Measurements from ENCODE around the gene WDR55.
"Not testable (repeated sequence)": the region's sequence is repeated elsewhere in the genome, so short reads cannot be mapped to it uniquely, and the experiment has no call there.

Gene WDR55

DNA sequence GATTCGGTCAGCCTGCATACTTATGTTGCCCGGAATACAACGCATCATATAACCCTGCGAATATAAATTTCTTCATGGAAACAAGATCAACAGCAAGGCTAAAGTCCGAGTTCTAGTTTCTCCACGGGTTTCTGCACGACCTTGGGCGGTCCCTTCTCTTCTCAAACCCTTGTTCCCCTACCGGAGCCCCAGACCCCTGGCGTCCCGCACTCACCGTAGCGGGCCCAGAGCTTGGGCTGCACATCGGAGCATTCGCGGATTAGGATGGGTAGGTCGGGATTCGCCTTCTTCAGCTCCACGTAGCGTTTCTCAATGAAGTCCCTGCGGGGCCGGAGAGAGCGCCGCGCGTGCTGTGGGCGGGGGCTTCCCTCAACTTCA is 17.7 kb upstream of the WDR55 start:
- DNase-seq (ENCODE audit: low read depth, low spot score): no peak

DNA sequence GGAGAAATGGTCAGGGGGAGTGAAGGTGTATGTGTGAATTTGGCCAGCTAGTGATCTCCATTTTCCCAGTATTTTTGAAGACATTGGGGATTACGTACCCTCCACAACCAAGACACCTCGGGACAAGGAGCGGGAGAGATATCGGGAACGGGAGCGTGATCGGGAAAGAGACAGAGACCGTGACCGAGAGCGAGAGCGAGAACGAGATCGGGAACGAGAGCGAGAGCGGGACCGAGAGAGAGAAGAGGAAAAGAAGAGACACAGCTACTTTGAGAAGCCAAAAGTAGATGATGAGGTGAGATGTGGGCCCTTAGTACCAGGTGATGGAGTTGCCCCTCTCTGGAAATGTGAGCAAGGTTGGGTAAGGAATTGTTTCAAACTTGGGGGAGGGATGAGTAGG is 5.8 kb upstream of the WDR55 start:
- no peak for DNase-seq (ENCODE audit: low read depth, low spot score)

DNA sequence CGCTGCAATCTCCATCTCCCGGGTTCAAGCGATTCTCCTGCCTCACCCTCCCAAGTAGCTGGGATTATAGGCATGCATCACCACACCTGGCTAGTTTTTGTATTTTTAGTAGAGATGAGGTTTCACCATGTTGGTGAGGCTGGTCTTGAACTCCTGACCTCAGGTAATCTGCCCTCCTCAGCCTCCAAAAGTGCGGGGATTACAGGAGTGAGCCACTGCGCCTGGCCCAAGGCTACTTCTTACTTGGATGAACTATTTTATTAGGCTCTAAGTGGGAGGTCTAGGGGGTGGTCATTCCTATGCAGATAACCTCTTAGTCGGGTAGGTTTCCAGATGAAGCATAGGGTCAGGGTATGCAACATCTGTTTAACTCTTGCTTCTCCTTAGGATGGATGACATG is 4.3 kb upstream of the WDR55 start:
- DNase-seq (ENCODE audit: low read depth, low spot score): not testable (repeated sequence)

DNA sequence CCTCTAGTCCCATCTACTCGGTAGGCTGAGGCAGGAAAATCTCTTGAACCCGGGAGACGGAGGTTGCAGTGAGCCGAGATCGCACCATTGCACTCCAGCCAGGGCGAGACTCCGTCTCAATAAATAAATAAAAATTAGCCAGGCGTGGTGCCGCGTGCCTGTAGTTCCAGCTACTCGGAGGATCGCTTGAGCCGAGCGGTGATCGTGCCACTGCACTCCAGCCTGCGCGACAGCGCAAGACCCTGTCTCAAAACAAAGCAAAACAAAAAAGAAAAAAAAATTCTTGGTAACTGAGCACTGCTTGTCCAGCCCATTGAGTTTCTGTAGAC is 710 bp upstream of the WDR55 start:
- no peak for DNase-seq (ENCODE audit: low read depth, low spot score)

DNA sequence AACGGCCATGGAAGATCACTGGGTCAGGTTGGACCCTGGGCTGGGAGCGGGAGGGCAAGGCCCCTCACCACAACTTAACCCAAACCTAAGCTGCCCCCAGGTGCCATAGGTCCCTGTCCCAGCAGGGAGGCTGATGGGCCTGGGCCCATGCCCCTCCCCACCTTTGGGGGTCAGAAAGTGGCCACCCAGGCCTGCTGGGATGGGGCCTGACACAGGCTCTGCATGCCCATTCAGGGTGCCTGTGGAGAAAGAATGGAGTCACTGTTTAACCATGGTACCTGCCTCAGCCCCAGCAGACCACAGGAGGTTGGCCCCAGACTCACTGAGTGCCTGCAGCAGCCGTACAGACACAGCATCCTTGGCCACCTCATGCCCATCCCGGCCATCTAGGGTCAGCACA is 6.3 kb downstream of the WDR55 start:
- DNase-seq (ENCODE audit: low read depth, low spot score): not testable (repeated sequence)

DNA sequence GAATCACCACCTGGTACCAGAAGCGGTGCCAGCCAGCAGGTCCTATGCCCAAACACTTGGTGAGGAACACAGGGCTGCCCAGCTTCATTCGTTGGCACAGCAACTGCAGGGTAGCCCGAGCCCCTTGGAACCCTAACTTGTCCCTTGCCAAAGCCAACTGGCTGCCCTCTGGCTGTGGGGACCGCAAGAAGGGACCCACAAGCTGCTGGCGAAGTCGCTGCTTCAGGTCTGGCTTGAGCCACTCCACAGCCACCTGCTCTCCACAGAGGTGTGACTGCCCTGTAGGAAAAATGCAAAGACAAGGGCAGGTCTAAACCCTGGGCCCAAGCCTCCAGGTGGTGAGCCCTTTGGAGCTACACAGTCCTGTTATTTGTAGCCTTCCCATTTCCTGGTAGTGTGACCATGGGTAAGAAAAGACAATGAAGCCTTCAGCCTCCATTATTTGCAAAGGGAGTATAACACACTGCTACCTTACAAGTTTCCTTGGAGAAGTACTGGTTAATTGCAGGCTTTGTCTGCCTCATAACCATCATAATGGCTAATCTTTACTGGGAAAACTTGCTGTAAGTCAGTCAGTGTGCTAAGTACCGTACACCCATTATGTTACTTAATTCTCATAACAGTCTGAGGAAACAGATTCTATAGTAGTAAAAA is 6.9 kb downstream of the WDR55 start:
- DNase-seq (ENCODE audit: low read depth, low spot score): no peak

- peak; percentile 63 for DNase-seq (ENCODE audit: low read depth, low spot score)
These were observed 7.9 kb downstream of the WDR55 start for GRCh38 chr5:140672455-140673186.

DNA sequence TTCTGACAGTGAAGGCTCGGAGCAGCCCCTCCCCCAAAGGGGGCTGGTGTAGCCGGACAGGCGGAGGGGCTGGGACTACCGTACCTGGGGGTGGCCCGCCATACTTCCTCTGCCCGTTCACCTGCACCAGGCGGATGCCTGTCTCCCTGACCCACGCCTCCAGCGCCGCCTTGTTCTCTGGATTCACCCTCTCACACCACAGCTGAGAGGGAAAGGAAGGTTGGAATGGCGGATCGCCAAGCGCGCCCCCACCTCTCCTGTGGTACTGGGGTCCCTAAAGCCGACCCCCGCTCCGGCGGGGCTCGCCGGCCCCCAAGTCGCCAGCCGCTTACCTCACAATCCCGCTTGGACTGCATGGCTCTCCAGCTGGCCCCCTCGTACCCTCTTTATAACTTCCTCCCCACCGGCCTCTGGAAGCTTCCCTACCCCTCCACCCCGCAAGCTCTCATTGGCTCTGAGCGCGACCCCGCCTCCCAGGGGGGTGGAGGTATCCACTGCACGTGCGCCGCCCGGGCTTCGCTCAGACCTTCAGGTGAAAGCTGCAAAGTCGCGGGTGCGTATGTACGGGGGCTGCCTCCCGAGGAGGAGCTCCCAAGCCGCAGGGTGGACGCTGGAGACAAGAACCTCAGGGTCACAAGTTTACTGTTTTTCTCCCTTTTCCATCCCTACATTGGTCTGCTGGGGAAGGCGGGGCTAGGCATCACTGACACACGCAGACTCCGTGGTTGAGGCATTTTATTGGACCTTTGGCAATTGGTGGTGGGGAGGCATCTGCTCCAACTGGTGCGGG is 8.7 kb downstream of the WDR55 start, which contains the start of gene DND1:
TSS of gene DND1 (minus strand) at position 390 of the 790 bp plus-strand sequence. CDS start at position 356, 34 bp downstream.
- no peak for DNase-seq (ENCODE audit: low read depth, low spot score)

DNA sequence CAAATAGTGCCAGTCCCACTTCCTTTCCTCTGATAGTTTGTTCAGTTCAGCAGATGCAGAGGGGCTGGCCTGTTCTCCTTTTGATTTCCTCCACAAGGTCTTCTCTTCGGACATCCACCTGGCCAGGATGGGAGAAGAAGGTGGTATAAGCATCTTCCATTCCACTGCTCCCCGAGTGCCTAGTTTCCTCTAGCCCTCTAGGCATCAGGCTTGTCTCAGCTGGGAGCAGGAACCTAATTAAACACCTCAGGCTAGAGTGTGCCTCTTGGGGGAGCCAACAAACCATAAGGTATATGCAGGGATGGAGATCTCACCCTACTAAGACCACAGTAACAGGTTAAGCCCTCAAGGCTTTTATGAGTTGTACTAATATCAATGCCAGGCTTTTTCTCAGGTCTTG is 9.5 kb downstream of the WDR55 start:
- no peak for DNase-seq (ENCODE audit: low read depth, low spot score)

DNA sequence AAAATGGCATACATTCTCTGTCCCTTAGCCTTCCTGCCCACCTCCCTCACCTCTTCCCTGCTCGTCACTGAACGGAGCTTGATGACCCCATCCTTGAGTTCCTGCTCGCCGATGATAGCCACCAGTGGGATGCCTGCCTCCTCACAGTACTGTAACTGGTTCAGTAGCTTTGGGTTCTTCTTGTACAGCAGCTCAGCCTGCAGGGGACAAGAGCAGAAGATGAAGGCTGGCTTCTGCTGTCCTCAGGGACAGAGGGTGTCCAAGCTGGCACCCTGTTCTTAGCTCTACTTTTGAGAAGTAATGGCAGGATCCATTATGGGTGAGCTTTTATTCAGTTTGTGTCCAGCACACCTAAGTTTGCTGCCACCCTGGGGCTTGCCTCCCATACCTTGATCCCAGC is 9.9 kb downstream of the WDR55 start:
- DNase-seq (ENCODE audit: low read depth, low spot score): no peak

DNA sequence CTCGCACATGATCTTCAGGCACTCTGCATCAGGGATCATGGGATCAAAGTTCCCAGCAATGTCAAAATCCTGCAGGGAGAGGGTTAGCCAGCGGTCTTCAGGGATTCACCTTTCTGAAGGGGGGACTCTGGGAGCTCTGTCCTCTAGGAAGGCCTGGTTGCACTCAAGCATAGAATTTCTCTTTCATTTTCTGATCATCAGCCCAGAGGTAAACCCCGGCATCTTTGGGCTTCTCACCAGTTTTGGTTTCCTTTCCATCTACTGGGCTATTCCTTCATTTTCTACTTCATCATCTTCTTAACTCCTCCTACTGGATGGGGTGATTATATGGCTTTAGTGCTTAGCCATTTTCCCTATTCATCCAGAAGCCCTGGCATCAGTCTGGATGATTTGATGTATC is 13.2 kb downstream of the WDR55 start:
- no peak for DNase-seq (ENCODE audit: low read depth, low spot score)

DNA sequence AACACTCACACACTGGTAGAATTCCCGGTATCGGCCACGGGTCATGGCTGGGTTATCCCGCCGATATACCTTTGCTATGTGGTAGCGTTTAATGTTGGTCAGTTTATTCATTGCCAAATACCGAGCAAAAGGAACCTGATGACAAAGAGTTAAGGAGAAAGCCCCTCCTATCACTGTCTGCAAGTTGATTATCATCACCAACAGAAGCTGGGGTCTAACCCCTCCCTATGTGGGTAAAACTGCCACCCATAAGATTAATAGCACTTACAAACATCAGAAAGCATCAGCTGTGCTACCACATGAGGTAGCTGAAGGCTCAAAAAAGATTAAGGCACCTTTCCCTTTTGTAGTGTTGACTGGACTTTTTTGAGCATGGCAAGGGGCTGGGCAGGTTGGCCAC is 14.3 kb downstream of the WDR55 start:
- DNase-seq (ENCODE audit: low read depth, low spot score): no peak

DNA sequence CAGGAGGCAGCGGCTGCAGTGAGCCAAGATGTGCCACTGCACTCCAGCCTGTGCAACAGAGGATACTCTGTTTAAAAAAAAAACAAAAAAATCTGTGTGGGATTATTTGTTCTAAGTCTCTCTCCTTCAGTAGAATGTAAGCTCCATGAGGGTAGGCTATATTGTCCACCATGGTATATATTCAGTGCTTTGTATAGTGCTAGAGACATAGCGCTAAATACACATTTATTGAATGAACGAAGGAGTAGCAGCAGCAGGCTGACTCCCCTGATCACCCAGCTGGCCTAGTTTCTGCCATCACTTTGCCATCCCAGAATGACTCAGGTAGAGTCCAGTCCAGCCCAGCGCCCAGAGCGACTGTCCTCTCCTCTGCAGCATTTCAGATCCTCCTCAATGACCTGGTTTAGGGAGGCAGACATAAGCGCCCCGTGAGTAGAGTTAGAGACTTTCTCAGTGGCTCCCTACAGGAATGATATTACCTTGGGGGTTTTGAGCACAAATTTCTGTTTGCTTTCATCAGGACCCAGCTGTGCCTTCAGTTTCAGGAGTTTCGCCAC is 25.8 kb downstream of the WDR55 start:
- no peak for DNase-seq (ENCODE audit: low read depth, low spot score)

DNA sequence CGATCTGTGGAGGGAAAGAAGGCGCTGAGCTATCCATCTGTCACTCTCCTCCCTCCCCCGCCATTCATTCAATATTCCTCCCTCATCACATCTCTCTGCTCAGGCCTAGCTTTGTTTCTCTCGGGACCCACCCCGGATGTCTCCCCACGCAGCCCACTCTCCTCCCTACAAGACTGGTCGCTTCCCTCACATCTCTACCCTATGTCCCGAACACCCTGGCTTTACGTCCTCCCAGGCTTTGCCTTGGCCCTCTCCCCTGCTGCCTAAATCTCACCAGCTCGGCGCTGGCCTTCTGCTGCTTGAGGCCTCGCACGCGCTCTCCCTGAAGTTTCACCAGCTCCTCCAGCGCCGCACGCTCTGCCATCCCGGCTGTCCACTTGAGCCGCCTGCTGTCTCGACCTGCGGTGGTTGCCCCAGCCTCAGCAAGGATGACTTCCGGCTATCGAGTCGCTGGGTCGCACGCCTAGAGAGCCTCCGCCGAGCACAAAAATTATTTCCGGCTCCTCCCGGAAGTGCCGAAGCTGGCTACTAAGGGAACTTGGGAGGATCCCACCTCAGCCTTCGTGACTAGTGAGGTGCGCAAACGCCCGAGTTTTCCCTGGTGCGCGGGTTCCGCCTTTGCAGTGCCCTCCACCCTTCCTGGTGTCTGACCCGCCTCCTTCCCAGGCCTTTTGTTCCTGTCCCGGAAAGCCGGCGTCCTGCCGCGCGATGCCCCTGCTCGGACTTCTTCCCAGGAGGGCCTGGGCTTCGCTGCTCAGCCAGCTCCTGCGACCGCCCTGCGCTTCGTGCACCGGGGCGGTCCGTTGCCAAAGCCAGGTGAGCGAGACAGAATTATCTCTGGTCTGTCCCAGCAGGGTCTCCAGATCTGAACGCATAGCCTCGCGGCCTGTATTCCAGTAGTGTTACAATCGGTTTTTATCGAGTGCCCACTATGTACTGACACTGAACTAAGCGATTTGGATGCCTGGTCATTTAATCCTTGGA is 26.5 kb downstream of the WDR55 start, which contains the start of the genes HARS1 and HARS2:
TSS of gene HARS1 (minus strand) at position 430 of the 984 bp plus-strand sequence. CDS start at position 364, 66 bp downstream.
TSS of gene HARS2 (plus strand) at position 515 of the 984 bp plus-strand sequence. CDS start at position 709, 194 bp downstream.
- DNase-seq (ENCODE audit: low read depth, low spot score): peak; percentile 97

- DNase-seq (ENCODE audit: low read depth, low spot score): no peak
These were observed 29.6 kb downstream of the WDR55 start for GRCh38 chr5:140694276-140694675.

- DNase-seq (ENCODE audit: low read depth, low spot score): no peak
These were observed 32.3 kb downstream of the WDR55 start for GRCh38 chr5:140696891-140697492.

DNA sequence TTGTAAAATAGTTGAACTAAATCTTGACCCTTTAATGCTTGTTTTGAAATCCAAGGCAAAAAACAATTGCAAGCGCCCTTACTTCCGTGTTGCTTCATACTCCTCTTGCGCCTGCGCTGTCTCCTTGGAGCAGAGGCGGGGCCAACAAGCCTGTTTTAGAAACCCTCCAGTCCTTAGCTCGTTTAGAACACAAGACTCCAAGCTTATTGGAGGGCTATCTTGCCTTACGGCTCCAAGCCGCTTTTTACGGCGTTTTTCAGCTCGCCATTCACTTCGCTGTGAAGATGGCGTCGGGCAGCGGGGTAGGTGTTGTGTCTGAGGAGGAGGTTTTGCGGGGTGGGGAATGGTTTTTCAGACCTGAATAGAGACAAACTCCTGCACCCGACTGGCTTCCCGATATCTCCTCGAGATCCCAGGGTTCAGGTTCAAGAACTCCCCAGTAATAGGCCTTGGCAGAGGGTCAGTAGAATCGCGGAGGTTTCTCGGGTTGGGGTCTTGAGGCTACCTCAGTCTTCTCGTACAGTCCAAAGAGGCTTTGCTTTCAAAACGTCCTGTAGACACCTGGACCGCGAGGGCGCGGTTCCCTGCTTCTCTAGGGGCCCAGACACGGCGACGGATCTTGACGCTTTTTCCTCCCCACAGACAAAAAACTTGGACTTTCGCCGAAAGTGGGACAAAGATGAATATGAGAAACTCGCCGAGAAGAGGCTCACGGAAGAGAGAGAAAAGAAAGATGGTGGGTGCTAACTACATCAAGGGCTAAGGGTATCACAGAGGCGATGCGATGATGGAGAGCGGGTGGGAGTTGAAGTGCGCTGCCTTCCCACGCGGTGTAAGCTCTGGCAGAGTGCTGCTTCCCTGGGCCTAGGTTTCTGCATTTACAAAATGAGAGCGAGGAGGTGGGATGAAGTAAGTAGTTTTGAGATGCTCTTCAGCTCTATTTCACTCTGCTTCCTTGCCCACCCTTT is 35.8 kb downstream of the WDR55 start, which contains the start of gene ZMAT2:
TSS of gene ZMAT2 (plus strand) at position 271 of the 968 bp plus-strand sequence. CDS start at position 285, 14 bp downstream.
- DNase-seq (ENCODE audit: low read depth, low spot score): peak; percentile 95

- DNase-seq (ENCODE audit: low read depth, low spot score): no peak
These were observed 43.1 kb downstream of the WDR55 start for GRCh38 chr5:140707812-140708211.

- DNase-seq (ENCODE audit: low read depth, low spot score): not testable (repeated sequence)
These were observed 44.1 kb downstream of the WDR55 start for GRCh38 chr5:140708787-140709186.

All from ELF-1 (cell line).